K562 (cell line): ENCODE data around the gene SH2D3A. TPM values are rescaled to one million over a fixed set of nuclear protein-coding genes. Genes with fewer than 3 reads are reported as not detected.
A peak's percentile ranks its signal among the peaks of the same experiment; 100 is the strongest.

Experiments used
- ATAC-seq: fragments of 200-7000 bp; cut with Tn5 transposase; 3 replicates; pipeline ENCODE4 v1.9.1; 2020; ENCODE audit warnings: moderate library complexity
- BruUV-seq: library from RNA; stranded (reverse); fragments of 400-500 nt; replicated peaks from 2 replicates; lab custom pipeline; 2021; lab: Mats Ljungman, UMichigan
- CTCF ChIA-PET: fragments of 300-600 bp; formaldehyde crosslinking; extraction: SDS; loops from one replicate; lab custom pipeline; 2021; ENCODE audit warnings: low intra/inter-chr PET ratio; lab: Yijun Ruan, JAX
- POLR2A ChIA-PET: fragments of 300-600, 350-650 bp; sonication (Branson Sonifier 250); formaldehyde crosslinking; extraction: SDS; loops from one replicate; lab custom pipeline; 2021; ENCODE audit warnings: antibody characterized with exemption, inconsistent platforms; lab: Yijun Ruan, JAX
- DNase-seq, 4 experiments: peaks; one replicate each; pipeline versions ENCODE4 v3.0.0 to v3.0.0-alpha.2; 2011 to 2018; ENCODE audit warnings: low spot score in 3 of 4, mixed read lengths in 3 of 4; ENCODE audit errors: extremely low read depth in 1 of 4
- FAIRE-seq: peaks from 2 replicates; lab custom pipeline; 2011; peaks lifted over from hg19 to GRCh38; lab: Jason Lieb, UNC
- H2AFZ ChIP-seq: 2 replicates; pipeline ENCODE4 v1.6.0; 2011; ENCODE audit warnings: low read depth, low read length, control low read depth, inconsistent platforms
- H3K27ac ChIP-seq: fragments of 200-600 bp; 3 replicates; pipeline ENCODE4 v1.8.0; 2011; ENCODE audit warnings: low read depth, mild to moderate bottlenecking, control low read depth, inconsistent platforms, low read length, moderate library complexity, mixed read lengths; ENCODE audit errors: extremely low read depth
- H3K27me3 ChIP-seq, 2 experiments: fragments of 300-600 bp in 1 of 2; 2 replicates in 1 of 2; 3 replicates in 1 of 2; pipeline versions ENCODE4 v1.6.0 to v1.8.0; 2011; ENCODE audit warnings: inconsistent platforms in 2 of 2, low read length in 2 of 2, mild to moderate bottlenecking in 1 of 2, mixed read lengths in 1 of 2, moderate library complexity in 1 of 2; ENCODE audit not compliant: control insufficient read depth in 2 of 2, insufficient read depth in 2 of 2
- H3K36me3 ChIP-seq: fragments of 300-600 bp; 3 replicates; pipeline ENCODE4 v1.8.0; 2011; ENCODE audit warnings: mild to moderate bottlenecking, low read length, inconsistent platforms; ENCODE audit not compliant: control insufficient read depth, insufficient read depth
- H3K4me1 ChIP-seq, 2 experiments: fragments of 200-600 bp in 1 of 2; replicated peaks in 1 of 2; 2 replicates in 1 of 2; 3 replicates in 1 of 2; pipeline versions ENCODE4 v1.5.1 to v1.8.0; 2011; ENCODE audit warnings: inconsistent platforms in 2 of 2, low read length in 2 of 2, mild to moderate bottlenecking in 1 of 2, mixed read lengths in 1 of 2, moderate library complexity in 1 of 2; ENCODE audit not compliant: control insufficient read depth in 2 of 2, insufficient read depth in 2 of 2
- H3K4me2 ChIP-seq: 2 replicates; pipeline ENCODE4 v1.6.1; 2011; ENCODE audit warnings: low read length, control low read depth, inconsistent platforms, mixed read lengths; ENCODE audit not compliant: insufficient read depth
- H3K4me3 ChIP-seq: fragments of 200-600 bp; sonication (generic), shearing (Covaris generic); 2 replicates; pipeline ENCODE4 v1.5.1; 2016; ENCODE audit warnings: control low read depth, inconsistent platforms
- H3K79me2 ChIP-seq: fragments of 200-600 bp; 3 replicates; pipeline ENCODE4 v1.8.0; 2011; ENCODE audit warnings: low read length, inconsistent platforms; ENCODE audit not compliant: control insufficient read depth, insufficient read depth
- H3K9ac ChIP-seq, 2 experiments: 2 replicates each; pipeline versions ENCODE4 v1.6.0 to v1.6.1; 2011; ENCODE audit warnings: low read depth in 2 of 2, low read length in 2 of 2, control low read depth in 1 of 2, inconsistent platforms in 1 of 2, mild to moderate bottlenecking in 1 of 2, mixed read lengths in 1 of 2; ENCODE audit not compliant: insufficient read depth in 1 of 2
- H3K9me1 ChIP-seq: one replicate; pipeline ENCODE4 v1.6.0; 2011; ENCODE audit warnings: inconsistent platforms, mild to moderate bottlenecking, low read length, moderate library complexity; ENCODE audit not compliant: control insufficient read depth, insufficient read depth
- H3K9me3 ChIP-seq: replicated peaks from 2 replicates; pipeline ENCODE4 v1.5.1; 2011; ENCODE audit warnings: low read depth, low read length, inconsistent platforms; ENCODE audit not compliant: control insufficient read depth, insufficient read depth
- H4K20me1 ChIP-seq: replicated peaks from 2 replicates; pipeline ENCODE4 v1.6.1; 2011; ENCODE audit warnings: low read length, inconsistent platforms, mixed read lengths; ENCODE audit not compliant: control insufficient read depth, insufficient read depth
- ARID4B ChIP-seq: sonication (generic); formaldehyde crosslinking; IDR thresholded peaks from 2 replicates; pipeline ENCODE4 v1.8.0; 2022; ENCODE audit warnings: mild to moderate bottlenecking, missing genetic modification reagents
- CGGBP1 ChIP-seq: fragments of 250-450 bp; sonication (Bioruptor Pico); IDR thresholded peaks from 2 replicates; pipeline ENCODE4 v1.9.0; 2021; ENCODE audit warnings: mild to moderate bottlenecking
- HDAC2 ChIP-seq: fragments of 450-650 bp; IDR thresholded peaks from 2 replicates; pipeline ENCODE4 v1.6.1; 2016; ENCODE audit warnings: mild to moderate bottlenecking
- HLTF ChIP-seq: fragments of 450-650 bp; IDR thresholded peaks from 2 replicates; pipeline ENCODE4 v1.6.1; 2016
- NCOA1 ChIP-seq: fragments of 450-650 bp; IDR thresholded peaks from 2 replicates; pipeline ENCODE4 v1.6.1; 2016; ENCODE audit warnings: low read depth
- NFRKB ChIP-seq: fragments of 450-650 bp; IDR thresholded peaks from 2 replicates; pipeline ENCODE4 v1.6.1; 2016; ENCODE audit warnings: low read depth
- NFXL1 ChIP-seq: fragments of 450-650 bp; formaldehyde crosslinking; IDR thresholded peaks from 2 replicates; pipeline ENCODE4 v1.4.0; 2021; ENCODE audit warnings: mild to moderate bottlenecking
- PTBP1 ChIP-seq: fragments of 200-400 bp; formaldehyde crosslinking; IDR thresholded peaks from 2 replicates; pipeline ENCODE4 v1.6.1; 2017; ENCODE audit warnings: low read depth, low read length
- PURB ChIP-seq: sonication (generic); formaldehyde crosslinking; IDR thresholded peaks from 2 replicates; pipeline ENCODE4 v1.9.0; 2021; ENCODE audit warnings: low read depth, mild to moderate bottlenecking, missing genetic modification reagents
- RBM25 ChIP-seq: fragments of 200-400 bp; formaldehyde crosslinking; IDR thresholded peaks from 2 replicates; pipeline ENCODE4 v1.6.1; 2018; ENCODE audit warnings: low read length, low read depth, moderate library complexity; ENCODE audit not compliant: severe bottlenecking
- RCOR1 ChIP-seq, 2 experiments: IDR thresholded peaks; 2 replicates each; pipeline ENCODE4 v1.6.1; 2012; ENCODE audit warnings: low read depth in 2 of 2, low read length in 2 of 2, borderline replicate concordance in 1 of 2, improper control_type of control experiment in 1 of 2
- SP1 ChIP-seq: sonication (generic); formaldehyde crosslinking; IDR thresholded peaks from 2 replicates; pipeline ENCODE4 v1.8.1; 2022; ENCODE audit warnings: mild to moderate bottlenecking, missing genetic modification reagents
- YY1 ChIP-seq, 3 experiments: IDR thresholded peaks; 2 replicates each; pipeline ENCODE4 v1.6.1; 2011; ENCODE audit warnings: low read length in 2 of 3, mild to moderate bottlenecking in 2 of 3, moderate library complexity in 2 of 3, borderline replicate concordance in 1 of 3, control low read depth in 1 of 3, low read depth in 1 of 3; ENCODE audit not compliant: insufficient read depth in 3 of 3, insufficient replicate concordance in 2 of 3, control insufficient read depth in 1 of 3, insufficient read length in 1 of 3; ENCODE audit errors: extremely low read depth in 1 of 3
- ZBED1 ChIP-seq: IDR thresholded peaks from 2 replicates; pipeline ENCODE4 v1.6.1; 2014
- ZBTB17 ChIP-seq: fragments of 450-650 bp; formaldehyde crosslinking; IDR thresholded peaks from 2 replicates; pipeline ENCODE4 v1.4.0; 2020; ENCODE audit warnings: mild to moderate bottlenecking
- ZNF146 ChIP-seq: IDR thresholded peaks from one replicate; pipeline ENCODE4 v1.6.1; 2018; ENCODE audit warnings: missing compliant biosample characterization; ENCODE audit not compliant: unreplicated experiment
- ZNF778 ChIP-seq: fragments of 450-650 bp; formaldehyde crosslinking; IDR thresholded peaks from 2 replicates; pipeline ENCODE4 v1.4.0; 2020; ENCODE audit warnings: mild to moderate bottlenecking, moderate library complexity
- ZNF79 ChIP-seq: fragments of 250-450 bp; sonication (Bioruptor Pico); IDR thresholded peaks from 2 replicates; pipeline ENCODE4 v1.4.0; 2020; ENCODE audit warnings: low read depth, mild to moderate bottlenecking, moderate library complexity
- WGBS: fragments of 100-300 bp; shearing (Covaris generic); methylation state at CpG from one replicate; pipeline ENCODE4 v1.1.6; 2016; ENCODE audit warnings: low coverage, mixed read lengths; ENCODE audit not compliant: insufficient coverage; ENCODE audit errors: missing lambda C conversion rate; 5-methylcytosine and 5-hydroxymethylcytosine counted together
- in situ Hi-C: fragments of 300-500 bp; cut with MboI; formaldehyde crosslinking; loops from 4 replicates; pipeline ENCODE4 v1.15.0; 2018; ENCODE audit warnings: inconsistent platforms, mixed read lengths
- intact Hi-C: fragments of 100-400 bp; cut with micrococcal nuclease; formaldehyde crosslinking; loops from 2 replicates; pipeline ENCODE4 v1.14.2; 2022
- polyA plus RNA-seq, 8 experiments: library from polyadenylated mRNA; depleted of rRNA in 4 of 8; stranded (reverse) in 5 of 8; unstranded in 3 of 8; fragments of >200 nt; fragmentation: Nextera tagmentation in 2 of 8; fragmentation: Illumina TruSeq in 1 of 8; extraction: Ambion mirVana in 2 of 8; extraction: Trizol in 1 of 8; gene quantifications; 2 replicates each; pipeline versions ENCODE4 v1.2.1 to v1.2.3, GENCODE V29; 2011 to 2014; ENCODE audit warnings: inconsistent platforms in 1 of 8, missing spikeins in 1 of 8
- total RNA-seq, 7 experiments: library from RNA; depleted of rRNA in 6 of 7; stranded (reverse); fragments of >200 nt in 6 of 7; fragmentation: Illumina TruSeq in 2 of 7; extraction: Trizol in 2 of 7; gene quantifications; 2 replicates each; pipeline versions ENCODE4 v1.2.1 to v1.2.3, GENCODE V29; 2011 to 2021; ENCODE audit warnings: low replicate concordance in 1 of 7

Gene SH2D3A
- total and polyA plus RNA-seq, 9 of the 15 experiments (the other 6 are each of a cell fraction or from before 2014, with no cell fraction given), result 0.75 to 26.3 (median 8.9) TPM

GRCh38 chr19:6772028-6772865 is 5.0 kb upstream of the SH2D3A start, which contains the start of gene VAV1:
Gene VAV1, plus strand, starts transcription at chr19:6772708. Its CDS starts 100 bp downstream, at chr19:6772808.
- peaks cover 0 to 32% of the 10 kb centered on the region in 2 experiments; a peak in 3 of 5 replicates for H3K4me1 ChIP-seq
- WGBS, result 17% methylated on average over 20 of the region's 25 CpGs
- H3K79me2 ChIP-seq, result peaks cover 14% of the 10 kb centered on the region; the same call in 2 of the 3 replicates
- H3K9ac ChIP-seq, result peak within 1 kb of the TSS; percentile 54 to 94
- no peaks in the 10 kb centered on the region for H3K9me1 ChIP-seq
- peak within 1 kb of the TSS; percentile 90 for H2AFZ ChIP-seq
- H3K36me3 ChIP-seq, result no peaks in the 10 kb centered on the region
- H3K4me2 ChIP-seq, result peak within 1 kb of the TSS; percentile 90
- H3K27me3 ChIP-seq, result no peaks in the 10 kb centered on the region
- CTCF ChIA-PET, result no interaction called here
- BruUV-seq, result no TSS peak
- no peaks in the 10 kb centered on the region for H3K9me3 ChIP-seq
- DNase-seq (peak; percentile 75 to 88 (median 78)), ATAC-seq (peak; percentile 79), FAIRE-seq (no peak)
- intact Hi-C loops (loop anchor here (2.0 kb wide), 1 partner anchor 35 kb away; the partner anchor contains the start of gene GPR108), in situ Hi-C loops (no loop called here)
- H3K4me3 ChIP-seq, result peak within 1 kb of the TSS; percentile 62
- H4K20me1 ChIP-seq, result no peaks in the 10 kb centered on the region
- H3K27ac ChIP-seq, result peak within 1 kb of the TSS; percentile 58
- POLR2A ChIA-PET, result interaction anchor here (0.6 to 0.8 kb wide), 3 partner anchors 115 to 242 kb away, joined by 3 read pairs; partner anchors contain the start of genes ADGRE1 and TNFSF9
- peak; percentile 60; the same call in 1 of the 2 replicates for TF ChIP-seq ARID4B (CRISPR knock-in tag)
- no peak for TF ChIP-seq PURB (CRISPR knock-in tag)
- TF ChIP-seq ZBTB17 (CRISPR knock-in tag), result no peak
- TF ChIP-seq RBM25, result peak; percentile 84
- TF ChIP-seq NFRKB, result no peak
- no peak for TF ChIP-seq NCOA1
- 0 out of 2 replicates have a peak, but pooled peaks have one; percentile 28 for TF ChIP-seq SP1 (CRISPR knock-in tag)
- peak; percentile 94; the same call in 1 of the 2 replicates for TF ChIP-seq PTBP1
- TF ChIP-seq ZNF146, result no peak
- no peak for TF ChIP-seq CGGBP1 (CRISPR knock-in tag)
- no peak for TF ChIP-seq ZBED1
- TF ChIP-seq RCOR1 (IDR thresholded peaks at IDR 0.05; ENCODE audit: borderline replicate concordance in 1 of 2, low read depth in 2 of 2, low read length in 2 of 2), result 0 out of 4 replicates have a peak, but pooled peaks of 1 of the 2 experiments have one; percentile 15
- 0 out of 2 replicates have a peak, but pooled peaks have one; percentile 22 for TF ChIP-seq HLTF
- TF ChIP-seq ZNF79 (CRISPR knock-in tag), result no peak
- peak in 1 of 3 experiments; percentile 28 for TF ChIP-seq YY1 (IDR thresholded peaks at IDR 0.05; ENCODE audit: borderline replicate concordance in 1 of 3, control insufficient read depth in 1 of 3, extremely low read depth in 1 of 3, insufficient read depth in 3 of 3, insufficient read length in 1 of 3, insufficient replicate concordance in 2 of 3, low read depth in 1 of 3, low read length in 2 of 3)
- TF ChIP-seq NFXL1 (CRISPR knock-in tag), result no peak
- TF ChIP-seq ZNF778 (CRISPR knock-in tag), result no peak
- TF ChIP-seq HDAC2, result peak; percentile 93
